H9 (cell line): ENCODE results near the gene CPLANE1. TPM values are rescaled to one million over a fixed set of nuclear protein-coding genes. Genes with fewer than 3 reads are reported as not detected.

Source experiments
- DNase-seq: peaks from one replicate; pipeline ENCODE4 v3.0.0-alpha.2; 2017
- H2AFZ ChIP-seq: one replicate; pipeline ENCODE4 v1.6.1; 2013; ENCODE audit warnings: mild to moderate bottlenecking, low read length, control low read depth, moderate library complexity
- H2AK5ac ChIP-seq: 2 replicates; pipeline ENCODE4 v1.6.1; 2013; ENCODE audit warnings: low read length, control low read depth, mixed read lengths; ENCODE audit not compliant: insufficient read length
- H2BK120ac ChIP-seq: one replicate; pipeline ENCODE4 v1.6.1; 2013; ENCODE audit warnings: low read depth, mild to moderate bottlenecking, low read length, control low read depth, inconsistent platforms; ENCODE audit not compliant: poor library complexity, severe bottlenecking
- H2BK12ac ChIP-seq: 2 replicates; pipeline ENCODE4 v1.6.1; 2013; ENCODE audit warnings: low read length, control low read depth, mixed read lengths, low read depth; ENCODE audit not compliant: insufficient read length
- H2BK15ac ChIP-seq: 2 replicates; pipeline ENCODE4 v1.6.1; 2013; ENCODE audit warnings: low read depth, low read length, control low read depth
- H2BK20ac ChIP-seq: one replicate; pipeline ENCODE4 v1.6.1; 2013; ENCODE audit warnings: low read depth, mild to moderate bottlenecking, low read length, control low read depth, inconsistent platforms; ENCODE audit not compliant: poor library complexity, severe bottlenecking
- H2BK5ac ChIP-seq: 2 replicates; pipeline ENCODE4 v1.6.1; 2013; ENCODE audit warnings: low read length, control low read depth, mixed read lengths; ENCODE audit not compliant: insufficient read length
- H3K14ac ChIP-seq: 2 replicates; pipeline ENCODE4 v1.6.1; 2013; ENCODE audit warnings: low read length, control low read depth; ENCODE audit not compliant: insufficient read depth
- H3K18ac ChIP-seq: 2 replicates; pipeline ENCODE4 v1.6.1; 2013; ENCODE audit warnings: low read depth, mild to moderate bottlenecking, mixed read lengths, low read length, control low read depth; ENCODE audit not compliant: insufficient read length
- H3K23ac ChIP-seq: 2 replicates; pipeline ENCODE4 v1.6.1; 2013; ENCODE audit warnings: low read length, control low read depth, mixed read lengths, low read depth; ENCODE audit not compliant: insufficient read length
- H3K23me2 ChIP-seq: 2 replicates; pipeline ENCODE4 v1.6.1; 2013; ENCODE audit warnings: low read depth, mild to moderate bottlenecking, mixed read lengths, low read length, control low read depth; ENCODE audit not compliant: insufficient read length, poor library complexity, severe bottlenecking
- H3K27ac ChIP-seq: 2 replicates; pipeline ENCODE4 v1.5.1; 2013; ENCODE audit warnings: low read length, control low read depth, mixed read lengths, low read depth; ENCODE audit not compliant: insufficient read length
- H3K27me3 ChIP-seq: 2 replicates; pipeline ENCODE4 v1.6.1; 2013; ENCODE audit warnings: low read length, control low read depth, inconsistent platforms; ENCODE audit not compliant: insufficient read depth
- H3K4ac ChIP-seq: 2 replicates; pipeline ENCODE4 v1.6.1; 2013; ENCODE audit warnings: low read depth, mild to moderate bottlenecking, control low read depth, inconsistent platforms, low read length, moderate library complexity
- H3K4me1 ChIP-seq: 2 replicates; pipeline ENCODE4 v1.6.1; 2013; ENCODE audit warnings: low read length, control low read depth, inconsistent platforms; ENCODE audit not compliant: insufficient read depth
- H3K4me2 ChIP-seq: 2 replicates; pipeline ENCODE4 v1.6.1; 2013; ENCODE audit warnings: low read length, control low read depth, mixed read lengths; ENCODE audit not compliant: insufficient read length, insufficient read depth
- H3K56ac ChIP-seq: 2 replicates; pipeline ENCODE4 v1.6.1; 2013; ENCODE audit warnings: low read depth, mild to moderate bottlenecking, mixed read lengths, low read length, control low read depth; ENCODE audit not compliant: insufficient read length
- H3K79me1 ChIP-seq: 2 replicates; pipeline ENCODE4 v1.6.1; 2013; ENCODE audit warnings: low read depth, mild to moderate bottlenecking, moderate library complexity, low read length, control low read depth, inconsistent platforms; ENCODE audit not compliant: insufficient read depth, poor library complexity, severe bottlenecking
- H3K79me2 ChIP-seq: 2 replicates; pipeline ENCODE4 v1.6.1; 2013; ENCODE audit warnings: low read length, control low read depth, inconsistent platforms; ENCODE audit not compliant: insufficient read depth
- H3K9ac ChIP-seq: 2 replicates; pipeline ENCODE4 v1.6.1; 2013; ENCODE audit warnings: low read length, control low read depth, mixed read lengths; ENCODE audit not compliant: insufficient read length; ENCODE audit errors: extremely low read depth
- H3K9me3 ChIP-seq: one replicate; pipeline ENCODE4 v1.6.1; 2013; ENCODE audit warnings: low read depth, low read length, inconsistent platforms; ENCODE audit not compliant: control insufficient read depth
- H3T11ph ChIP-seq: one replicate; pipeline ENCODE4 v1.6.1; 2013; ENCODE audit warnings: mild to moderate bottlenecking, low read length, control low read depth, inconsistent platforms
- H4K20me1 ChIP-seq: one replicate; pipeline ENCODE4 v1.6.1; 2013; ENCODE audit not compliant: control insufficient read depth, insufficient read length, insufficient read depth
- H4K5ac ChIP-seq: 2 replicates; pipeline ENCODE4 v1.6.1; 2013; ENCODE audit warnings: low read depth, mild to moderate bottlenecking, mixed read lengths, low read length, control low read depth; ENCODE audit not compliant: insufficient read length
- H4K8ac ChIP-seq: replicated peaks from 2 replicates; pipeline ENCODE4 v1.6.1; 2013; ENCODE audit warnings: low read length, control low read depth, mixed read lengths, low read depth; ENCODE audit not compliant: insufficient read length
- H4K91ac ChIP-seq: 2 replicates; pipeline ENCODE4 v1.6.1; 2013; ENCODE audit warnings: low read depth, mild to moderate bottlenecking, moderate library complexity, mixed read lengths, low read length, control low read depth; ENCODE audit not compliant: insufficient read length
- H3K27ac Mint-ChIP-seq, 3 experiments: 2 replicates in 2 of 3; 3 replicates in 1 of 3; pipeline ENCODE4 v1.8.0; 2020 to 2021; ENCODE audit warnings: mixed read lengths in 3 of 3, mild to moderate bottlenecking in 1 of 3, moderate library complexity in 1 of 3
- H3K27me3 Mint-ChIP-seq: 2 replicates; pipeline ENCODE4 v1.8.0; 2021; ENCODE audit warnings: low read depth, mild to moderate bottlenecking, moderate library complexity, mixed read lengths
- H3K36me3 Mint-ChIP-seq, 3 experiments: 2 replicates in 2 of 3; 3 replicates in 1 of 3; pipeline ENCODE4 v1.8.0; 2020 to 2021; ENCODE audit warnings: low read depth in 3 of 3, mixed read lengths in 3 of 3; ENCODE audit not compliant: insufficient read depth in 1 of 3
- H3K4me1 Mint-ChIP-seq, 2 experiments: 2 replicates each; pipeline ENCODE4 v1.8.0; 2020; ENCODE audit warnings: mixed read lengths in 2 of 2
- H3K4me3 Mint-ChIP-seq, 2 experiments: 2 replicates in 1 of 2; 3 replicates in 1 of 2; pipeline ENCODE4 v1.8.0; 2020 to 2021; ENCODE audit warnings: mild to moderate bottlenecking in 2 of 2, mixed read lengths in 2 of 2, moderate library complexity in 1 of 2
- H3K9me3 Mint-ChIP-seq, 2 experiments: 2 replicates in 1 of 2; 3 replicates in 1 of 2; pipeline ENCODE4 v1.8.0; 2020; ENCODE audit warnings: mild to moderate bottlenecking in 2 of 2, mixed read lengths in 2 of 2, moderate library complexity in 1 of 2
- WGBS: extraction: QIAGEN DNeasy Blood & Tissue Kit; methylation state at CpG from one replicate; pipeline ENCODE4 v1.1.7; 2013; ENCODE audit warnings: missing lambda C conversion rate, low lambda C conversion rate, mixed read lengths; ENCODE audit not compliant: insufficient read length; ENCODE audit errors: extremely low coverage; 5-methylcytosine and 5-hydroxymethylcytosine counted together
- total RNA-seq: library from RNA; stranded (reverse); gene quantifications from 2 replicates; pipeline ENCODE4 v1.2.1, GENCODE V29; 2021
- TF ChIP-seq, protein P1 (sequence below): fragments of 200-600 bp; sonication (generic); conservative IDR thresholded peaks from 3 replicates; pipeline ENCODE4 v1.8.0; 2021; ENCODE audit warnings: antibody characterized with exemption, mild to moderate bottlenecking

The CPLANE1 gene
- total RNA-seq, 1 experiment from 2014 or later = 11.6 TPM

DNA sequence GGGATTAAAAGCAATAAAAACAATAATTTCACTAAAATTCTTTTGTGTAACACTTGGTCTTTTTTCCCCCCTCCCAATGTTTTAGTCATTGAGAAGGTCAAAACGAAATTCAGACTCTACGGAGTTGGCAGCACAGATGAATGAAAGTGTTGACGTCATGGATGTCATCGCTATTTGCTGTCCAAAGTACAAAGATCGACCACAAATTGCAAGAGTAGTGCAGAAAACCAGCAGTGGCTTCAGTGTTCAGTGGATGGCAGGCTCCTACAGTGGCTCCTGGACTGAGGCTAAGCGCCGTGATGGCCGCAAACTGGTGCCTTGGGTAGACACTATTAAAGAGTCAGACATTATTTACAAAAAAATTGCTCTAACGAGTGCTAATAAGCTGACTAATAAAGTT is 184.7 kb downstream of the CPLANE1 start:
- Histone ChIP-seq H3K4me1 (no peaks in the 10 kb centered on the region), H2BK5ac (no peak overlapping the region), H4K5ac (no peak overlapping the region), H3K4me2 (no peak overlapping the region), H3K27ac (no peak overlapping the region), H3K9me3 (no peaks in the 10 kb centered on the region), H2BK20ac (no peak overlapping the region), H3K79me1 (no peaks in the 10 kb centered on the region), H2BK12ac (no peak overlapping the region), H3K23ac (no peak overlapping the region), H4K20me1 (no peaks in the 10 kb centered on the region), H4K91ac (no peak overlapping the region), H3K14ac (no peak overlapping the region), H3K56ac (no peak overlapping the region), H3K18ac (no peak overlapping the region), H3K27me3 (no peaks in the 10 kb centered on the region), H2BK15ac (no peak overlapping the region), H4K8ac (no peak overlapping the region), H3K9ac (no peak overlapping the region), H3K4ac (no peak overlapping the region), H3K23me2 (no peaks in the 10 kb centered on the region), H2AFZ (no peak overlapping the region), H2BK120ac (no peak overlapping the region), H2AK5ac (no peak overlapping the region), H3T11ph (no peak overlapping the region), H3K79me2 (no peaks in the 10 kb centered on the region)
- TF ChIP-seq, protein P1, sequence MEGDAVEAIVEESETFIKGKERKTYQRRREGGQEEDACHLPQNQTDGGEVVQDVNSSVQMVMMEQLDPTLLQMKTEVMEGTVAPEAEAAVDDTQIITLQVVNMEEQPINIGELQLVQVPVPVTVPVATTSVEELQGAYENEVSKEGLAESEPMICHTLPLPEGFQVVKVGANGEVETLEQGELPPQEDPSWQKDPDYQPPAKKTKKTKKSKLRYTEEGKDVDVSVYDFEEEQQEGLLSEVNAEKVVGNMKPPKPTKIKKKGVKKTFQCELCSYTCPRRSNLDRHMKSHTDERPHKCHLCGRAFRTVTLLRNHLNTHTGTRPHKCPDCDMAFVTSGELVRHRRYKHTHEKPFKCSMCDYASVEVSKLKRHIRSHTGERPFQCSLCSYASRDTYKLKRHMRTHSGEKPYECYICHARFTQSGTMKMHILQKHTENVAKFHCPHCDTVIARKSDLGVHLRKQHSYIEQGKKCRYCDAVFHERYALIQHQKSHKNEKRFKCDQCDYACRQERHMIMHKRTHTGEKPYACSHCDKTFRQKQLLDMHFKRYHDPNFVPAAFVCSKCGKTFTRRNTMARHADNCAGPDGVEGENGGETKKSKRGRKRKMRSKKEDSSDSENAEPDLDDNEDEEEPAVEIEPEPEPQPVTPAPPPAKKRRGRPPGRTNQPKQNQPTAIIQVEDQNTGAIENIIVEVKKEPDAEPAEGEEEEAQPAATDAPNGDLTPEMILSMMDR = no peak
- Mint-ChIP-seq H3K27ac (no peak overlapping the region), H3K9me3 (no peaks in the 10 kb centered on the region; a peak in 1 of 5 replicates), H3K36me3 (peaks cover 7 to 31% (median 30%) of the 10 kb centered on the region in 3 experiments; a peak in 6 of 7 replicates), H3K4me1 (no peaks in the 10 kb centered on the region), H3K4me3 (no peak overlapping the region), H3K27me3 (no peaks in the 10 kb centered on the region)
- WGBS = no CpG with 5 or more reads among the region's 9 CpGs
- DNase-seq = no peak
